ENCODE results near the gene ARL6. TPM values are rescaled to one million over a fixed set of nuclear protein-coding genes. Genes with fewer than 3 reads are reported as not detected.
"Not testable (repeated sequence)": the region's sequence is repeated elsewhere in the genome, so short reads cannot be mapped to it uniquely, and the experiment has no call there.

Gene ARL6
- total RNA-seq, 1 experiment from 2014 or later, result 7.6 TPM

- in situ Hi-C loops (cut with HindIII; ENCODE audit: low pct_unique_long_range_greater_than_20kb, low sequenced_read_pairs), result no loop called here
- DNase-seq (ENCODE audit: low read depth, low spot score), result no peak
Observed at GRCh38 chr3:97815149-97815917, 50.8 kb downstream of the ARL6 start.

GRCh38 chr3:97816811-97817210, 52.3 kb downstream of the ARL6 start:
- in situ Hi-C loops (cut with HindIII; ENCODE audit: low pct_unique_long_range_greater_than_20kb, low sequenced_read_pairs), result no loop called here
- no peak for DNase-seq (ENCODE audit: low read depth, low spot score)

GRCh38 chr3:97817965-97818364, 53.4 kb downstream of the ARL6 start:
- in situ Hi-C loops (cut with HindIII; ENCODE audit: low pct_unique_long_range_greater_than_20kb, low sequenced_read_pairs), result no loop called here
- DNase-seq (ENCODE audit: low read depth, low spot score), result no peak

GRCh38 chr3:97820780-97821179, 56.2 kb downstream of the ARL6 start:
- in situ Hi-C loops (cut with HindIII; ENCODE audit: low pct_unique_long_range_greater_than_20kb, low sequenced_read_pairs), result loop anchor here (10.0 kb wide), 1 partner anchor 54 kb away; no protein-coding TSS in a partner anchor
- DNase-seq (ENCODE audit: low read depth, low spot score), result no peak

GRCh38 chr3:97821287-97821773, 56.8 kb downstream of the ARL6 start:
- in situ Hi-C loops (cut with HindIII; ENCODE audit: low pct_unique_long_range_greater_than_20kb, low sequenced_read_pairs), result loop anchor here (10.0 kb wide), 1 partner anchor 53 kb away; no protein-coding TSS in a partner anchor
- no peak for DNase-seq (ENCODE audit: low read depth, low spot score)

- DNase-seq (ENCODE audit: low read depth, low spot score), result peak; percentile 80
- in situ Hi-C loops (cut with HindIII; ENCODE audit: low pct_unique_long_range_greater_than_20kb, low sequenced_read_pairs), result loop anchor here (10.0 kb wide), 1 partner anchor 53 kb away; no protein-coding TSS in a partner anchor
Observed at GRCh38 chr3:97821774-97822358, 57.3 kb downstream of the ARL6 start, which contains the start of gene CRYBG3. Gene CRYBG3 (plus strand): TSS chr3:97822011. CDS start chr3:97822207, 196 bp downstream.

GRCh38 chr3:97822359-97822775, 57.8 kb downstream of the ARL6 start:
- DNase-seq (ENCODE audit: low read depth, low spot score), result peak; percentile 41
- in situ Hi-C loops (cut with HindIII; ENCODE audit: low pct_unique_long_range_greater_than_20kb, low sequenced_read_pairs), result loop anchor here (10.0 kb wide), 1 partner anchor 52 kb away; no protein-coding TSS in a partner anchor

- in situ Hi-C loops (cut with HindIII; ENCODE audit: low pct_unique_long_range_greater_than_20kb, low sequenced_read_pairs), result loop anchor here (10.0 kb wide), 1 partner anchor 51 kb away; no protein-coding TSS in a partner anchor
- DNase-seq (ENCODE audit: low read depth, low spot score), result no peak
Observed at GRCh38 chr3:97823046-97824004, 58.8 kb downstream of the ARL6 start.

GRCh38 chr3:97825101-97825500, 60.5 kb downstream of the ARL6 start:
- in situ Hi-C loops (cut with HindIII; ENCODE audit: low pct_unique_long_range_greater_than_20kb, low sequenced_read_pairs), result loop anchor here (10.0 kb wide), 1 partner anchor 50 kb away; no protein-coding TSS in a partner anchor
- no peak for DNase-seq (ENCODE audit: low read depth, low spot score)

GRCh38 chr3:97827741-97828471, 63.3 kb downstream of the ARL6 start:
- peak; percentile 33 for DNase-seq (ENCODE audit: low read depth, low spot score)
- in situ Hi-C loops (cut with HindIII; ENCODE audit: low pct_unique_long_range_greater_than_20kb, low sequenced_read_pairs), result loop anchor here (10.0 kb wide), 1 partner anchor 47 kb away; no protein-coding TSS in a partner anchor

- DNase-seq (ENCODE audit: low read depth, low spot score), result no peak
- in situ Hi-C loops (cut with HindIII; ENCODE audit: low pct_unique_long_range_greater_than_20kb, low sequenced_read_pairs), result loop anchor here (10.0 kb wide), 1 partner anchor 46 kb away; no protein-coding TSS in a partner anchor
Observed at GRCh38 chr3:97829198-97829597, 64.6 kb downstream of the ARL6 start.

GRCh38 chr3:97830638-97831037, 66.1 kb downstream of the ARL6 start:
- DNase-seq (ENCODE audit: low read depth, low spot score), result no peak

GRCh38 chr3:97831140-97831539, 66.6 kb downstream of the ARL6 start:
- no peak for DNase-seq (ENCODE audit: low read depth, low spot score)
- in situ Hi-C loops (cut with HindIII; ENCODE audit: low pct_unique_long_range_greater_than_20kb, low sequenced_read_pairs), result no loop called here

More at GRCh38 chr3:97830638-97831037, 66.1 kb downstream of the ARL6 start:
- in situ Hi-C loops (cut with HindIII; ENCODE audit: low pct_unique_long_range_greater_than_20kb, low sequenced_read_pairs), result no loop called here

- DNase-seq (ENCODE audit: low read depth, low spot score); in situ Hi-C loops (cut with HindIII; ENCODE audit: low pct_unique_long_range_greater_than_20kb, low sequenced_read_pairs): not testable (repeated sequence)
Observed at GRCh38 chr3:97833184-97833583, 68.6 kb downstream of the ARL6 start.

- no peak for DNase-seq (ENCODE audit: low read depth, low spot score)
- in situ Hi-C loops (cut with HindIII; ENCODE audit: low pct_unique_long_range_greater_than_20kb, low sequenced_read_pairs), result no loop called here
Observed at GRCh38 chr3:97835761-97836160, 71.2 kb downstream of the ARL6 start.

GRCh38 chr3:97838393-97838792, 73.8 kb downstream of the ARL6 start:
- no peak for DNase-seq (ENCODE audit: low read depth, low spot score)
- in situ Hi-C loops (cut with HindIII; ENCODE audit: low pct_unique_long_range_greater_than_20kb, low sequenced_read_pairs), result no loop called here

GRCh38 chr3:97839944-97840343, 75.4 kb downstream of the ARL6 start:
- in situ Hi-C loops (cut with HindIII; ENCODE audit: low pct_unique_long_range_greater_than_20kb, low sequenced_read_pairs), result no loop called here
- DNase-seq (ENCODE audit: low read depth, low spot score), result no peak

Data from SK-MEL-5 (cell line).